ENCODE results near the gene ARHGAP10. TPM values are rescaled to one million over a fixed set of nuclear protein-coding genes. Genes with fewer than 3 reads are reported as not detected.

ARHGAP10 gene
- total RNA-seq, 1 experiment from 2014 or later: 11.7 TPM

DNA sequence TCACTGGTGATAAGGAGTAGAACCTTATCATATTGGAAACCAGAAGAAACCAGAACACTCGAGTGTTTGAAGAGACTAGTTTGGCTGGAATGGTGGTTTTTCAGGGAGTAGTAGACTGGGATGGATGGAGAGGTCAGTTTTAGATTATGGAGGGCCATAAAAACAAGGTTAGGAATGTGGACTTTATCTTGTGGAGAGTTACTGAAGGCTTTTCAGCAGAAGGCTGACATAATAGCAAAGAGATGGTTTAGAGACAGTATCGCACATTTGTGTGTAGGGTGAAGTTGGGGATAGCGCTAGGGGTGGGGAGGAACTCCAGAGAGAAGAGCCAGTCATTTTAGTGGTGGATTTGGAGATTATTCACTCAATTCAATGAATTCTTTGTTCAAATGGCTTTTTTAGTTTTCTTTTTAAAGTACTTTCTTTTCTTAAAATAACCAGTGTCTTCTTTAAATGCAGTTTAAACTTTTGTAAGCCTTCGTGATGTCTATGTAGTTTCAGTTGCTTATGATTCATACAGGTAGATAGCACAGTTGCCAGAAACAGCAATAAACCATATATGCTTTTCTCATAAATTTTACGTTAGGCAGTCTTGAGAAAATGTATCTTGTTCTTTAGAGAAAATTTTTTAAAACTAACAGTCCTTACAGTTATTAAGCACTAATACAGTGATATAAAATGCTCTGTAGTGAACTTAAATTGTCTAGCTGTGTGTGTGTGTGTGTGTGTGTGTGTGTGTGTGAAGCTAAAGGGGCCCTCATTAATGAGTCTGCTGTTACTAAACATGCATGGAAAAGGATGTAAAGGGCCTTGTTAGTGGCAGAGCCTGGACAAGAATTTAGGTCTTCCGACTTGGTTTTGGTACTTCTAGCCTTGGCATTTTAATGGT is 3.8 kb downstream of the ARHGAP10 start:
- H3K36me3 ChIP-seq (ENCODE audit: control insufficient read depth, insufficient read depth, low read length): no peaks in the 10 kb centered on the region
- H3K27ac ChIP-seq (ENCODE audit: low read length): peak overlapping the region; percentile 39; the same call in 1 of the 2 replicates
- ChIA-PET POLR2A (no interaction called here), CTCF (no interaction called here)
- in situ Hi-C loops (cut with HindIII; ENCODE audit: low pct_unique_long_range_greater_than_20kb, low sequenced_read_pairs) (no loop called here), intact Hi-C loops (cut with micrococcal nuclease; ENCODE audit: unreplicated experiment) (no loop called here)
- H3K4me1 ChIP-seq (ENCODE audit: control insufficient read depth, insufficient read depth, low read length): peaks cover 25% of the 10 kb centered on the region
- no peak for DNase-seq (ENCODE audit: low read depth, low spot score)
- TF ChIP-seq TCF7L2 (IDR thresholded peaks at IDR 0.05; ENCODE audit: low read depth, low read length) (no peak), SIN3A (IDR thresholded peaks at IDR 0.05; ENCODE audit: borderline replicate concordance, insufficient read depth, low read depth, low read length) (no peak), POLR2AphosphoS5 (IDR thresholded peaks at IDR 0.05; ENCODE audit: low read depth, low read length) (no peak), CTCF (IDR thresholded peaks at IDR 0.05) (no peak)
- TF ChIP-seq, protein P1, sequence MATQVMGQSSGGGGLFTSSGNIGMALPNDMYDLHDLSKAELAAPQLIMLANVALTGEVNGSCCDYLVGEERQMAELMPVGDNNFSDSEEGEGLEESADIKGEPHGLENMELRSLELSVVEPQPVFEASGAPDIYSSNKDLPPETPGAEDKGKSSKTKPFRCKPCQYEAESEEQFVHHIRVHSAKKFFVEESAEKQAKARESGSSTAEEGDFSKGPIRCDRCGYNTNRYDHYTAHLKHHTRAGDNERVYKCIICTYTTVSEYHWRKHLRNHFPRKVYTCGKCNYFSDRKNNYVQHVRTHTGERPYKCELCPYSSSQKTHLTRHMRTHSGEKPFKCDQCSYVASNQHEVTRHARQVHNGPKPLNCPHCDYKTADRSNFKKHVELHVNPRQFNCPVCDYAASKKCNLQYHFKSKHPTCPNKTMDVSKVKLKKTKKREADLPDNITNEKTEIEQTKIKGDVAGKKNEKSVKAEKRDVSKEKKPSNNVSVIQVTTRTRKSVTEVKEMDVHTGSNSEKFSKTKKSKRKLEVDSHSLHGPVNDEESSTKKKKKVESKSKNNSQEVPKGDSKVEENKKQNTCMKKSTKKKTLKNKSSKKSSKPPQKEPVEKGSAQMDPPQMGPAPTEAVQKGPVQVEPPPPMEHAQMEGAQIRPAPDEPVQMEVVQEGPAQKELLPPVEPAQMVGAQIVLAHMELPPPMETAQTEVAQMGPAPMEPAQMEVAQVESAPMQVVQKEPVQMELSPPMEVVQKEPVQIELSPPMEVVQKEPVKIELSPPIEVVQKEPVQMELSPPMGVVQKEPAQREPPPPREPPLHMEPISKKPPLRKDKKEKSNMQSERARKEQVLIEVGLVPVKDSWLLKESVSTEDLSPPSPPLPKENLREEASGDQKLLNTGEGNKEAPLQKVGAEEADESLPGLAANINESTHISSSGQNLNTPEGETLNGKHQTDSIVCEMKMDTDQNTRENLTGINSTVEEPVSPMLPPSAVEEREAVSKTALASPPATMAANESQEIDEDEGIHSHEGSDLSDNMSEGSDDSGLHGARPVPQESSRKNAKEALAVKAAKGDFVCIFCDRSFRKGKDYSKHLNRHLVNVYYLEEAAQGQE (IDR thresholded peaks at IDR 0.05; ENCODE audit: insufficient read depth in 1 of 2, low read depth in 2 of 2, low read length in 1 of 2): no peak
- H3K9me3 ChIP-seq (ENCODE audit: control insufficient read depth, insufficient read depth, low read depth, low read length): no peaks in the 10 kb centered on the region
- no peak overlapping the region for H3K4me3 ChIP-seq (ENCODE audit: low read depth in 2 of 2, low read length in 2 of 2)
- no peaks in the 10 kb centered on the region for H3K27me3 ChIP-seq (ENCODE audit: control insufficient read depth, insufficient read depth, low read length)
- no peak for ATAC-seq
- BruUV-seq (replicated peaks): TSS peak; percentile 39

GRCh38 chr4:147736458-147736857 is 4.6 kb downstream of the ARHGAP10 start:
- no peak for TF ChIP-seq SIN3A (IDR thresholded peaks at IDR 0.05; ENCODE audit: borderline replicate concordance, insufficient read depth, low read depth, low read length)
- TF ChIP-seq POLR2AphosphoS5 (IDR thresholded peaks at IDR 0.05; ENCODE audit: low read depth, low read length): no peak
- TF ChIP-seq TCF7L2 (IDR thresholded peaks at IDR 0.05; ENCODE audit: low read depth, low read length): no peak
- no peak for TF ChIP-seq CTCF (IDR thresholded peaks at IDR 0.05)
- TF ChIP-seq, protein P1 (IDR thresholded peaks at IDR 0.05; ENCODE audit: insufficient read depth in 1 of 2, low read depth in 2 of 2, low read length in 1 of 2): no peak
- no TSS peak for BruUV-seq (replicated peaks)
- no peak for ATAC-seq
- Histone ChIP-seq H3K36me3 (ENCODE audit: control insufficient read depth, insufficient read depth, low read length) (no peaks in the 10 kb centered on the region), H3K4me1 (ENCODE audit: control insufficient read depth, insufficient read depth, low read length) (peaks cover 25% of the 10 kb centered on the region), H3K4me3 (ENCODE audit: low read depth in 2 of 2, low read length in 2 of 2) (no peak overlapping the region), H3K9me3 (ENCODE audit: control insufficient read depth, insufficient read depth, low read depth, low read length) (no peaks in the 10 kb centered on the region), H3K27me3 (ENCODE audit: control insufficient read depth, insufficient read depth, low read length) (no peaks in the 10 kb centered on the region), H3K27ac (ENCODE audit: low read length) (peak overlapping the region; percentile 39; the same call in 1 of the 2 replicates)
- no peak for DNase-seq (ENCODE audit: low read depth, low spot score)
- CTCF ChIA-PET: no interaction called here
- in situ Hi-C loops (cut with HindIII; ENCODE audit: low pct_unique_long_range_greater_than_20kb, low sequenced_read_pairs) (no loop called here), intact Hi-C loops (cut with micrococcal nuclease; ENCODE audit: unreplicated experiment) (no loop called here)
- POLR2A ChIA-PET: no interaction called here

Data from Panc1 (cell line).